GM12874 (cell line): ENCODE results near the gene TNS3.

Source experiments
- TF ChIP-seq, protein P1 (sequence below): IDR thresholded peaks from 2 replicates; pipeline ENCODE4 v1.5.1; 2011; ENCODE audit warnings: low read depth, mild to moderate bottlenecking, control low read depth, low read length, moderate library complexity; ENCODE audit not compliant: insufficient read depth

TNS3 gene

DNA sequence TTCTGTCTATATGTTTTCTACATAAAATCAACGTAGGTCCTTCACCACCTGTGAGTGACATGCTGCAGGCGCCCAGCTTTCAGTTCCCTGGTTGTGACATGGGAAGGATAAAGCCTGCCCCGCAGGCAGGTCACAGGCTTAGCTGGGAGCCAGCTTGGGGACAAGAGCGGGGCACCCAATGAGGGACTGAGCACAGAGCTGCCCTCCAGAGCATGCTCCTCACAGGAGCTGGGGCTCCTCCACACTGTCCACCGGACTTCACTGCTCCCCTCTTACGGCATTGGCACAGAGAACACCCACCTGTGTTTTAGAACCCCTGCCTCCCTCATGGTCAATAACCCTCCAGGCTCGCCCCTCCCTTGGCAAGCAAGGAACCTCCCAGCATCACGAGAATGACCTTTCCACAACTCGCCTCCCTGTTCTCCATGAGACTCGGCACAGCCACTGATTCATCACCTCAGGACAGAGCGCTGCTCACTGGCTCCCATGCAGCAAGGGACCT is 187.1 kb downstream of the TNS3 start:
- TF ChIP-seq, protein P1, sequence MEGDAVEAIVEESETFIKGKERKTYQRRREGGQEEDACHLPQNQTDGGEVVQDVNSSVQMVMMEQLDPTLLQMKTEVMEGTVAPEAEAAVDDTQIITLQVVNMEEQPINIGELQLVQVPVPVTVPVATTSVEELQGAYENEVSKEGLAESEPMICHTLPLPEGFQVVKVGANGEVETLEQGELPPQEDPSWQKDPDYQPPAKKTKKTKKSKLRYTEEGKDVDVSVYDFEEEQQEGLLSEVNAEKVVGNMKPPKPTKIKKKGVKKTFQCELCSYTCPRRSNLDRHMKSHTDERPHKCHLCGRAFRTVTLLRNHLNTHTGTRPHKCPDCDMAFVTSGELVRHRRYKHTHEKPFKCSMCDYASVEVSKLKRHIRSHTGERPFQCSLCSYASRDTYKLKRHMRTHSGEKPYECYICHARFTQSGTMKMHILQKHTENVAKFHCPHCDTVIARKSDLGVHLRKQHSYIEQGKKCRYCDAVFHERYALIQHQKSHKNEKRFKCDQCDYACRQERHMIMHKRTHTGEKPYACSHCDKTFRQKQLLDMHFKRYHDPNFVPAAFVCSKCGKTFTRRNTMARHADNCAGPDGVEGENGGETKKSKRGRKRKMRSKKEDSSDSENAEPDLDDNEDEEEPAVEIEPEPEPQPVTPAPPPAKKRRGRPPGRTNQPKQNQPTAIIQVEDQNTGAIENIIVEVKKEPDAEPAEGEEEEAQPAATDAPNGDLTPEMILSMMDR = no peak

DNA sequence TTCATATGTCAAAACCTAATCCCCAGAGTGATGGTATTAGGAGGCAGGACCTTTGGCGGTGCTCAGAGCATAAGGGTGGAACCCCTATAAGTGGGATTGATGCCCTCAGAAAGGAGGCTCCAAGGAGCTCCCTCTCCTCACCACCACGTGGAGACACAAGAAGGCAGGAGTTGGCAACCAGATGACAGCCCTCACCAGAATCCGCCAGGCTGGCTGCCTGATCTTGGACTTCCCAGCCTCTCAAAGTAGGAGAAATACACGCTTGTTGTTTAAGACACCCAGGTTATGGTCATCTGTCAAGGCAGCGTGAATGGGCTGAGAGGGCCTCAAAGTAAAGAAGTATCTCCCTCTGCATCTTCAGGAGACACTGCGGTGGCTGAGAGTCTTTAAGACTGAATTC is 187.7 kb downstream of the TNS3 start:
- TF ChIP-seq, protein P1 = no peak

DNA sequence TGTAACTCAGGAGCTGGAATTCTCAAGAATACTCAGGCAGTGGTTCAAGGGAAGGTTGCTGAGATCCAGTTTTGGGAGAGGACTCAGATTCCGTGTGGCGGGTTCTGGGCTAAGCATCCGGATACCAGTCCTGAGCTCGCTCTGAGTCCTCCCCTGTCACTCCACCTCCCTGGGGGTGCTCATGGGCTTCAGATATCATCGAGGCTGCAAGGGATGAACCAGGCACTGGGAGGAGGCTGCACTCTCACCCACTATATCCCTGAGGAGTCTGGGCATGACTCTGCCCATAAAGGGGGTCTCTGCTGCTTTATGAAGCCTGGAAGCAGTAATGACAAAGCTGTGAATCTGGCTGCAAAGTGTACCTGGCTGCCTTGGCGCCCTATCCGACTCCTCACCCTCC is 188.5 kb downstream of the TNS3 start:
- TF ChIP-seq, protein P1 = no peak

DNA sequence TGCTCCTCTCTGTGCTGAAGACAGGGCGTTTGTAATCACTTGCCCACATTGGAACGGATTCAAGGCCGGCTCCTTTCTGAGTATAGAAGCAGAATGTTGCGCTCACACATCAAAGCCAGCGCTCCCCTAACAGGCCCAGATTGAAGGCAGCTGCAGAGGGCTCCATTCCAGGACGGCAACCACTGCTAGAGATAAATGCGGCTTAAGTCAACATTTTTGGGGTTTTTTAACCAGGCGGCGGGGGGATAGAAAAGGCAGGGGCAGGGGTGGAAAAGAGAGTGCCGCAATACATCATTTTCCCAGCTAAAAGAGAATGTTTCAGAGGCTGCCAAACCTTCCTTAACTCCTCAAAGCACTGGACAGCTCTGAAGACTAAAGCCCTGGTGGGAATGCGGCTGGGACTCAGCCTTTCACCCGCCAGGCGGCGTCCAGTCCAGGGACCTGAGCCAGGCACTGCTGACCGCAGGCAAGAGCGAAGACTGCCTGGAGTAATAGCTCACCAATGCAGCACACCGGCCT is 189.6 kb downstream of the TNS3 start:
- TF ChIP-seq, protein P1 = no peak

DNA sequence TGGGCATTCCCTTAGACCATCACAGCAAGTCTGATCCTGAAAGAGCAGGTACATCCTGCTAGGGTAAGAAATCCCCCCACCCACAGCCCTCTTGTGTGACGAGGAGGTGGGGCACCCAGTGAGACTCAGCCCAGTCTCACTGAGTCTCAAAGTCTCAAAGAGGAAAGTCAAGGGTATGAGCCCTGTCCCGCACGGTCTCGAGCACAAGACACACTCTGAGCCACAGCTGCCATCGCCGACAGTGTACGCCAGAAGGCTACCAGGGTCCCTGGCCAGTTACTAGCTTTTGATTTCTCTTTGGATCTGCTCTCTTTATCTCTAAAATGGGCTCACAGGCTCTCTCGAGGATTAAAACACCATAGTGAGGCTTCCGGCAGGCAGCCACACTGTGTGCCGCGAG is 190.2 kb downstream of the TNS3 start:
- TF ChIP-seq, protein P1 = no peak

DNA sequence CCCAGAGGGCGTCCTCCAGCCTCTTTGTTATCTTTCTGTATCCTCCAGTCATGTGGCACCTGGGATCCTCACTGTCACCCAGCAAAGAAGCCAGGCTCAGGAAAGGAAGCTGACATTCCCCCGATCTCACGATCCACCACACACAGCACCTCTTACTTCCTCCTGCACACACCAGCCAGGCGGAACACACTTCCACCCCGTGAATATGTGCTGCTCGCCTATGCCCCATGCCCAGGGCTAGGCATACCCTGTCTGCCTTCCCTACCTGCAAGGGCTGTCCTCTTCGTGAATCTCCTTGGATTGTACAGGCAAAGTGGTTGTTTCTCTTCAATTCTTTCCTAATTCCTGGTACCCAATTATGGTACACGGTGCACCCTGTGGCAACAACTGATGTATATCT is 191.0 kb downstream of the TNS3 start:
- TF ChIP-seq, protein P1 = no peak

DNA sequence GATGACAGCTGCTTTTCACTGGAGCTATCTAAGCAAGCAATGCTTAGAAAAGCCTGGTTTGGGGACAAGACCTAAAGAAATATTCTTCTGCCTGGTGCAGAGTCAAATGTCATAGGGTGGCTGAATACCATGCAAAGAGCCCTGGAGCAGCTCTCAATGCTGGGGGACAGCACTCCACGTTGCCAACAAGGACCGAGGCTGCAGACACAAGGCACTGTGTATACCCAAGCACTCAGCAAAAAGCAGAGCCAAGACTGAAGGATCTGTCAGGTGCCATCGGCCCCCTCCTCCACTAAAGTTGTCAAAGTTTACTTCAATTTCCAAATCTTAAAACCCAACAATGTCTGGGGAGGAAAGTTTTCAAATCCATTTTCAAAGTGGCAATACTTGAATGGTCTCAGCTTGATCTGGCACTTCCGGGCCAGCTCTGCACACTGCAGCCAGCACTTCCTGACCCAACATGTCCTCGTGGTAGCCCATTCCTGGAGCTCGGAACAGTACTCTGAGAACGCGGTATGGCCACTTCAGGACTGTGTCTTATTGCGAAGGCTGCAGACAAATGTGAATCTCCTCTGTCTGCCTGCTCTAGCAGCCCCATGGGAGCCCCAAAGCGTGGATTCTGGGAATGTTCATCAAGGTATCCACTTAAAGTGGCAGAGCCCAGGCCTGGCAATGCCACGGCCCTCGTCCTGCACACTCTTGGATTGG is 191.8 kb downstream of the TNS3 start:
- TF ChIP-seq, protein P1 = no peak
